HCT116 (cell line): Measurements from ENCODE around the gene BAHCC1.

ENCODE experiments used
- EZH2 ChIP-seq: fragments of 200-600 bp; sonication (generic); IDR thresholded peaks from 2 replicates; pipeline ENCODE4 v1.6.1; 2017; ENCODE audit warnings: antibody characterized with exemption, mixed run types
- SP1 ChIP-seq: IDR thresholded peaks from 2 replicates; pipeline ENCODE4 v1.6.1; 2012; ENCODE audit warnings: low read depth
- TF ChIP-seq, protein P1 (sequence below), 3 experiments: fragments of 200-600 bp in 1 of 3; sonication (generic) in 1 of 3; IDR thresholded peaks in 2 of 3; conservative IDR thresholded peaks in 1 of 3; 2 replicates each; pipeline ENCODE4 v1.5.1; 2012 to 2017; ENCODE audit warnings: low read depth in 2 of 3, low read length in 2 of 3, antibody characterized with exemption in 1 of 3, borderline replicate concordance in 1 of 3, control low read depth in 1 of 3, mild to moderate bottlenecking in 1 of 3, mixed read lengths in 1 of 3, mixed run types in 1 of 3, moderate library complexity in 1 of 3; ENCODE audit not compliant: insufficient read depth in 1 of 3

DNA sequence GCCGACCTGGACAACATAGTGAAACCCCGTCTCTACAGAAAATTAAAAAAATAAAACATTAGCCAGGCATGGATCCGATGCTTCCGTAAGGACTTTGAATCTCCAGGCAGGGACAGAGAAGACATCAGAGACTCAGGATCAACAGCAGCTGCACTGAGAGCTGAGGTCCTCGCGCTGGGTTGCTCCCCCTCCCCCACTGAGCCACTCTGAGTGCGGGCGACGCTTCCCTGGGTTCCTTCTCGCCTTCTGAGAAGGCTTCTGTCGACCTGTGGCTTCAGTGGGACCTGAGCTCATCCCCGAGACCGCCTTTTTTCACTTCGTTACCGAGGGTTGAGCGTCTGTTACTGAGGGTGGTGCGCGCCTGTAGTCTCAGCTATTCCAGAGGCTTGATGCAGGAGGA lies 96.9 kb downstream of the BAHCC1 start:
- TF ChIP-seq, protein P1, sequence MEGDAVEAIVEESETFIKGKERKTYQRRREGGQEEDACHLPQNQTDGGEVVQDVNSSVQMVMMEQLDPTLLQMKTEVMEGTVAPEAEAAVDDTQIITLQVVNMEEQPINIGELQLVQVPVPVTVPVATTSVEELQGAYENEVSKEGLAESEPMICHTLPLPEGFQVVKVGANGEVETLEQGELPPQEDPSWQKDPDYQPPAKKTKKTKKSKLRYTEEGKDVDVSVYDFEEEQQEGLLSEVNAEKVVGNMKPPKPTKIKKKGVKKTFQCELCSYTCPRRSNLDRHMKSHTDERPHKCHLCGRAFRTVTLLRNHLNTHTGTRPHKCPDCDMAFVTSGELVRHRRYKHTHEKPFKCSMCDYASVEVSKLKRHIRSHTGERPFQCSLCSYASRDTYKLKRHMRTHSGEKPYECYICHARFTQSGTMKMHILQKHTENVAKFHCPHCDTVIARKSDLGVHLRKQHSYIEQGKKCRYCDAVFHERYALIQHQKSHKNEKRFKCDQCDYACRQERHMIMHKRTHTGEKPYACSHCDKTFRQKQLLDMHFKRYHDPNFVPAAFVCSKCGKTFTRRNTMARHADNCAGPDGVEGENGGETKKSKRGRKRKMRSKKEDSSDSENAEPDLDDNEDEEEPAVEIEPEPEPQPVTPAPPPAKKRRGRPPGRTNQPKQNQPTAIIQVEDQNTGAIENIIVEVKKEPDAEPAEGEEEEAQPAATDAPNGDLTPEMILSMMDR (IDR thresholded peaks at IDR 0.05 in 2 of 3, conservative IDR thresholded peaks at IDR 0.05 in 1 of 3; ENCODE audit: borderline replicate concordance in 1 of 3, insufficient read depth in 1 of 3, low read depth in 2 of 3, low read length in 2 of 3), result no peak
- TF ChIP-seq SP1 (no peak), EZH2 (no peak)
